ENCODE measurements around the gene ZDHHC14.
"Not testable (repeated sequence)": the region's sequence is repeated elsewhere in the genome, so short reads cannot be mapped to it uniquely, and the experiment has no call there.

Gene ZDHHC14

GRCh38 chr6:157558487-157559200 is 177.7 kb downstream of the ZDHHC14 start:
- DNase-seq: no peak

- no peak for DNase-seq
These were observed 178.3 kb downstream of the ZDHHC14 start for GRCh38 chr6:157559201-157559756.

- DNase-seq: not testable (repeated sequence)
These were observed 179.1 kb downstream of the ZDHHC14 start for GRCh38 chr6:157560063-157560462.

- no peak for DNase-seq
These were observed 179.9 kb downstream of the ZDHHC14 start for GRCh38 chr6:157560691-157561413.

- no peak for DNase-seq
These were observed 180.4 kb downstream of the ZDHHC14 start for GRCh38 chr6:157561414-157561790.

- no peak for DNase-seq
These were observed 181.2 kb downstream of the ZDHHC14 start for GRCh38 chr6:157561929-157562810.

GRCh38 chr6:157562997-157563396 is 182.0 kb downstream of the ZDHHC14 start:
- DNase-seq: no peak

GRCh38 chr6:157563611-157564284 is 182.8 kb downstream of the ZDHHC14 start:
- DNase-seq: no peak

- DNase-seq: no peak
These were observed 187.7 kb downstream of the ZDHHC14 start for GRCh38 chr6:157568702-157569101.

- DNase-seq: no peak
These were observed 188.6 kb downstream of the ZDHHC14 start for GRCh38 chr6:157569543-157569942.

GRCh38 chr6:157570104-157570503 is 189.1 kb downstream of the ZDHHC14 start:
- no peak for DNase-seq

GRCh38 chr6:157570752-157571151 is 189.8 kb downstream of the ZDHHC14 start:
- no peak for DNase-seq

- DNase-seq: no peak
These were observed 190.3 kb downstream of the ZDHHC14 start for GRCh38 chr6:157571269-157571668.

- DNase-seq: no peak
These were observed 191.0 kb downstream of the ZDHHC14 start for GRCh38 chr6:157571950-157572349.

- no peak for DNase-seq
These were observed 193.9 kb downstream of the ZDHHC14 start for GRCh38 chr6:157574851-157575424.

- no peak for DNase-seq
These were observed 194.6 kb downstream of the ZDHHC14 start for GRCh38 chr6:157575436-157576145.

- DNase-seq: not testable (repeated sequence)
These were observed 196.0 kb downstream of the ZDHHC14 start for GRCh38 chr6:157576991-157577390.

- not testable (repeated sequence) for DNase-seq
These were observed 197.5 kb downstream of the ZDHHC14 start for GRCh38 chr6:157578527-157578926.

- DNase-seq: no peak
These were observed 198.6 kb downstream of the ZDHHC14 start for GRCh38 chr6:157579467-157580031.

GRCh38 chr6:157584036-157584435 is 203.0 kb downstream of the ZDHHC14 start:
- no peak for DNase-seq
